Measurements from ENCODE around the gene NRF1.

NRF1 gene

DNA sequence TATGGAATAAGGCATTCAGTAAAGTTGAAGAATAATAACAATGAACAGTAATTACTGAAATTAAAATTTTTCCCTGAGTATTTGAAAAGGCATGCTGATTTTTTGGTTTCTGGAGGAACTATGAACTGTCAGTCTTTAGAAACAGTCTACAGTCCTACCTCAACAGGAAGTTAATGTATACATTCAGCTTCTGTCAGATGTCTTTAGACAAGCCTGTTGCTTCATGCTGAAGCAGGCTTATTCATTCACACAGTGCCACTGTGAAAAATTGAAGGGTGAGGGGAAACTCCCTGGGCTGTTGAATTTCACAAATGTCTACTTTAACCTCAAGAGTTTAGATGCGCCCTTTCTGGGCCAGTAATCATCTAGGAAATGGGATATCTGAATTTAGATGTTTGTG lies 3.5 kb downstream of the NRF1 start:
- no peak overlapping the region for H3K4me3 ChIP-seq (replicated peaks; ENCODE audit: low read depth, low read length)
- no peak for DNase-seq (ENCODE audit: extremely low read depth, low read depth)
- TF ChIP-seq, protein P1, sequence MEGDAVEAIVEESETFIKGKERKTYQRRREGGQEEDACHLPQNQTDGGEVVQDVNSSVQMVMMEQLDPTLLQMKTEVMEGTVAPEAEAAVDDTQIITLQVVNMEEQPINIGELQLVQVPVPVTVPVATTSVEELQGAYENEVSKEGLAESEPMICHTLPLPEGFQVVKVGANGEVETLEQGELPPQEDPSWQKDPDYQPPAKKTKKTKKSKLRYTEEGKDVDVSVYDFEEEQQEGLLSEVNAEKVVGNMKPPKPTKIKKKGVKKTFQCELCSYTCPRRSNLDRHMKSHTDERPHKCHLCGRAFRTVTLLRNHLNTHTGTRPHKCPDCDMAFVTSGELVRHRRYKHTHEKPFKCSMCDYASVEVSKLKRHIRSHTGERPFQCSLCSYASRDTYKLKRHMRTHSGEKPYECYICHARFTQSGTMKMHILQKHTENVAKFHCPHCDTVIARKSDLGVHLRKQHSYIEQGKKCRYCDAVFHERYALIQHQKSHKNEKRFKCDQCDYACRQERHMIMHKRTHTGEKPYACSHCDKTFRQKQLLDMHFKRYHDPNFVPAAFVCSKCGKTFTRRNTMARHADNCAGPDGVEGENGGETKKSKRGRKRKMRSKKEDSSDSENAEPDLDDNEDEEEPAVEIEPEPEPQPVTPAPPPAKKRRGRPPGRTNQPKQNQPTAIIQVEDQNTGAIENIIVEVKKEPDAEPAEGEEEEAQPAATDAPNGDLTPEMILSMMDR (IDR thresholded peaks at IDR 0.05; ENCODE audit: low read depth, low read length, missing control alignments) = no peak

DNA sequence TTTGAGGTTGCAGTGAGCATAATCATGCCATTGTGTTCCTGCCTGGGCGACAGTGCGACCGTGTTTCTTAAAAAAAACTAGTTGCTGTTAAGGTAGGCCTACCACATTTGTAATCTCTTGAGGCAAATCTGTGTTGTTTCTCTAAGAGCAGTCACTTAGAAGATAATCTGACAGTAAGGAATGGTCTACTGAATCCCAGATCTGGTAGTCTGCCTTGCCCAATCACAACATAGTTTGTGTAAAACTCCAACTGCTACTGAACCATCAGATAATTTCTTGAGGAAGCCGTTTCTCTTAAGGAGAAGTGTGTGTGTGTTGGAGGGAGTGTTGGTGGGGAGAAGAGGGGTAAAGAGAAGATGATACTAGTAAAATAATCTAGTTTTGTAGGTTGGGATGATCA lies 5.0 kb downstream of the NRF1 start:
- no peak for DNase-seq (ENCODE audit: extremely low read depth, low read depth)
- TF ChIP-seq, protein P1 (IDR thresholded peaks at IDR 0.05; ENCODE audit: low read depth, low read length, missing control alignments) = no peak
- H3K4me3 ChIP-seq (replicated peaks; ENCODE audit: low read depth, low read length) = no peak overlapping the region

DNA sequence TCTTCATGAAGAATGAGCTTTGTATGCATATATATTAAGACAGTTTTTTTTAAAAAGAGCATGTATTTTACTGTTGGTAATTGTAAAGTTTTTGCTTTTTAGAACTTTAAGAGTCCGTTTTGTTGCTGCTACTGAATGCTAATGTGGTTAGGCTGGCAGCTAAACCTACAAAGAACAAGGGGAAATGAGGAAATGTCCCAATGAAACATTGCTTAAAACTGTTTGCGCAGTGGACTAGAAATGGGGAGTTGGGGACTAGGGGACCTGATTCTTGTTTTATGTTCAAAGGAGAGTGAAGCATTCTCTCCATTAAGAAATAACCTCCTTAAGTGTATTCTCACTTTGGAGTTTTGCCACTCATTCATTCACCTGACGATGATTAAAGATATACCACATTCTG lies 5.7 kb downstream of the NRF1 start:
- TF ChIP-seq, protein P1 (IDR thresholded peaks at IDR 0.05; ENCODE audit: low read depth, low read length, missing control alignments) = no peak

DNA sequence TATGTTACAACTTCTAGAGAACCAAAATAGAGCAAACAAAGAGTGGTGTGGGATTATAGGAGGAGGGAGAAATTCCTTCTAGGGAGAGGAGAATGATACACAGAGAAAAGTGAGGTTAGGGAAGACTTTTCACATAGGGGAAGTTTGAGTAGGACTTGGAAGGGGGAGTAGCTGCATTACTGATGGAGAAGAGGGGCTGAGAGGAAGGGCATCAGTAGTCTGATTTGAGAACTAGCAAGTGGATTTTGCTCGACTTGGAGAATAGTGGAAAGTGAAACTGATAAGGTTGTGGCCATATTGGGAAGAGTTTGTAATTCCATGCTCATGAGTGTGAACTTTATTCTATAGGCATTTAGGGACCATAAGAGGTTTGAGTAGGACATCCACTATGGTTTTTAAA lies 6.1 kb downstream of the NRF1 start:
- TF ChIP-seq, protein P1 (IDR thresholded peaks at IDR 0.05; ENCODE audit: low read depth, low read length, missing control alignments) = no peak
- no peak for DNase-seq (ENCODE audit: extremely low read depth, low read depth)
- H3K4me3 ChIP-seq (replicated peaks; ENCODE audit: low read depth, low read length) = no peak overlapping the region

More for the DNA sequence above, 5.7 kb downstream of the NRF1 start:
- no peak for DNase-seq (ENCODE audit: extremely low read depth, low read depth)
- H3K4me3 ChIP-seq (replicated peaks; ENCODE audit: low read depth, low read length) = no peak overlapping the region

DNA sequence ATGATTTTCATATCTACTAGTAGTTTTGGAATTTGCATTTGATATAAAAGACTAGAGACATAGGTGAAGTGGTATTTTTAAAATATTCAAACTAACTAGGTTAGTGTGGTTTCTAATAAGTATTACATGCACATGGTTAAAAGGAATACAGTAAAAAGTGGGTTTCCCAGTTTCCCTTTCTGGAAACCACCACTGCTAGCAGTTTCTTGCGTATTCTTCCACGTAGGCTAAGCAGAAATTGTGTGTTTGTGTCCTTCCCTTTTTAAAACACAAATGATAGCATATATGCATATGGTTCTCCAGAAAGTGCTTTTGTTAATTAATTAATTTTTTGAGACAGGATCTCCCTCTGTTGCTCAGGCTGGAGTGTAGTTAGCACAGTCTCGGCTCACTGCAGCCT lies 15.4 kb downstream of the NRF1 start:
- no peak overlapping the region for H3K4me3 ChIP-seq (replicated peaks; ENCODE audit: low read depth, low read length)
- no peak for DNase-seq (ENCODE audit: extremely low read depth, low read depth)
- TF ChIP-seq, protein P1 (IDR thresholded peaks at IDR 0.05; ENCODE audit: low read depth, low read length, missing control alignments) = no peak

DNA sequence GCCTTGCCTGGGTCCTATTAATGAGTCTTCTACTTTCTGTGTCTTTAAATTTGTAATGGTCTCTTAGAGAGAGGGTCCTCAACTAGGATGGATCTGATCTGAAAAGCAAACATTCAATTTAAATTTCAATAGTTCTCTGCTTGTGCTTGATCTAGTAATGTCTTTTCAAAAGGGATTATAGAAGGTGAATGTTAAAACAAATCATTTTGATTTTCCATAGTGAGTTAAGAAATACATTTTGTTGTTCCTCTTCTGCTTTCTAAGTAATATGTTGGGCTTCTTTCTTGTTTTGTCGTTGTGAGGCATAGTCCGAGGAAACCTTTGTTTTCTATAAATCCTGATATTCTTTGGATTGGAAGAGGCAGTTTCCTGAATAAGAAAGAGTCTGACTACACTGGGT lies 18.8 kb downstream of the NRF1 start:
- TF ChIP-seq, protein P1 (IDR thresholded peaks at IDR 0.05; ENCODE audit: low read depth, low read length, missing control alignments) = no peak
- DNase-seq (ENCODE audit: extremely low read depth, low read depth) = no peak

DNA sequence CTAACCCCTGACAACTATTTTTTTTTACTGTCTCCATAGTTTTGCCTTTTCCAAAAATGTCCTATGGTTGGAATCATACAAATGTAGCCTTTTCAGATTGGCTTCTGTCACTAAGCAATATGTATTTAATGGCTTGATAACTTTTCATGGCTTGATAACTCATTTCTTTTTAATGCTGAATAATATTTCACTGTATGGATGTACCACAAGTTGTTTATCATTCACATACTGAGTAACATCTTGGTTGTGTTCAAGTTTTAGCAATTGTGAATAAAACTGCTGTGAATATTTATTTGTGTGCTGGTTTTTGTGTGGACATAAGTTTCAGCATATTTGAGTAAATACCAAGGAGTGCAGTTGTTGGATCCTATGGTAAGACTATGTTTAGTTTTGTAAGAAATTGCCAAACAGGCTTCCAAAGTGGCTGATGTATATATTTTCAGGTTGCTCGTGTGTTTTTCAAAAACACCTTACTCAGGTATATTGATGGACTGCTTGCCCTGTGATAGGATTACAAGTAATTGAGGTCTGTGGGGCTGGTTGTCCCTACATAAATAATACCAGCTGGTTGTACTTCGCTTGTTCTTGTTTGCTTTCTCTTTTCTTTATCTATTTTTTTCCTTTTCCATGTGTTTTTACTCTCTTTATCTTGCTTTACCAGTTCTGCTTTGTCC lies 23.0 kb downstream of the NRF1 start:
- no peak overlapping the region for H3K4me3 ChIP-seq (replicated peaks; ENCODE audit: low read depth, low read length)
- no peak for DNase-seq (ENCODE audit: extremely low read depth, low read depth)
- TF ChIP-seq, protein P1 (IDR thresholded peaks at IDR 0.05; ENCODE audit: low read depth, low read length, missing control alignments) = no peak

More for the DNA sequence above, 18.8 kb downstream of the NRF1 start:
- H3K4me3 ChIP-seq (replicated peaks; ENCODE audit: low read depth, low read length) = no peak overlapping the region
